Type B pancreatic cell (in vitro differentiated cells): ENCODE results near the gene DDIT4. TPM values are rescaled to one million over a fixed set of nuclear protein-coding genes. Genes with fewer than 3 reads are reported as not detected.
"Not testable (repeated sequence)": the region's sequence is repeated elsewhere in the genome, so short reads cannot be mapped to it uniquely, and the experiment has no call there.

ENCODE experiments used
- DNase-seq: peaks from one replicate; pipeline ENCODE4 v3.0.0; 2021; ENCODE audit warnings: mixed read lengths; ENCODE audit not compliant: unreplicated experiment; ENCODE audit errors: extremely low spot score
- H3K27ac Mint-ChIP-seq: 2 replicates; pipeline ENCODE4 v1.8.0; 2021; ENCODE audit warnings: mild to moderate bottlenecking, mixed read lengths
- H3K27me3 Mint-ChIP-seq: 2 replicates; pipeline ENCODE4 v1.8.0; 2021; ENCODE audit warnings: mixed read lengths
- H3K36me3 Mint-ChIP-seq: 2 replicates; pipeline ENCODE4 v1.8.0; 2021; ENCODE audit warnings: mixed read lengths
- H3K4me1 Mint-ChIP-seq: one replicate; pipeline ENCODE4 v1.8.0; 2021; ENCODE audit warnings: mixed read lengths; ENCODE audit not compliant: unreplicated experiment
- H3K4me3 Mint-ChIP-seq: 2 replicates; pipeline ENCODE4 v1.8.0; 2021; ENCODE audit warnings: mild to moderate bottlenecking, mixed read lengths
- H3K9me3 Mint-ChIP-seq: 2 replicates; pipeline ENCODE4 v1.8.0; 2021; ENCODE audit warnings: mixed read lengths
- CTCF ChIP-seq: fragments of 200-600 bp; sonication (generic); conservative IDR thresholded peaks from 2 replicates; pipeline ENCODE4 v1.5.0; 2021; ENCODE audit warnings: antibody characterized with exemption, mild to moderate bottlenecking
- total RNA-seq: library from RNA; stranded (reverse); gene quantifications from 2 replicates; pipeline ENCODE4 v1.2.1, GENCODE V29; 2021; ENCODE audit warnings: low replicate concordance

The DDIT4 gene
- total RNA-seq, 1 donor from 2014 or later = 95.9 TPM

- no peak for TF ChIP-seq CTCF
- no peaks in the 10 kb centered on the region for H3K27me3 Mint-ChIP-seq
- H3K36me3 Mint-ChIP-seq = no peaks in the 10 kb centered on the region
- peaks cover 22% of the 10 kb centered on the region for H3K4me1 Mint-ChIP-seq
- no peak for DNase-seq
- H3K4me3 Mint-ChIP-seq = peak overlapping the region; percentile 85
- H3K9me3 Mint-ChIP-seq = no peaks in the 10 kb centered on the region
- peak overlapping the region; percentile 91 for H3K27ac Mint-ChIP-seq
These were observed 25.1 kb downstream of the DDIT4 start for GRCh38 chr10:72298592-72299519.

- no peaks in the 10 kb centered on the region for H3K36me3 Mint-ChIP-seq
- TF ChIP-seq CTCF = no peak
These were observed 29.9 kb downstream of the DDIT4 start for GRCh38 chr10:72303424-72304128.

DNA sequence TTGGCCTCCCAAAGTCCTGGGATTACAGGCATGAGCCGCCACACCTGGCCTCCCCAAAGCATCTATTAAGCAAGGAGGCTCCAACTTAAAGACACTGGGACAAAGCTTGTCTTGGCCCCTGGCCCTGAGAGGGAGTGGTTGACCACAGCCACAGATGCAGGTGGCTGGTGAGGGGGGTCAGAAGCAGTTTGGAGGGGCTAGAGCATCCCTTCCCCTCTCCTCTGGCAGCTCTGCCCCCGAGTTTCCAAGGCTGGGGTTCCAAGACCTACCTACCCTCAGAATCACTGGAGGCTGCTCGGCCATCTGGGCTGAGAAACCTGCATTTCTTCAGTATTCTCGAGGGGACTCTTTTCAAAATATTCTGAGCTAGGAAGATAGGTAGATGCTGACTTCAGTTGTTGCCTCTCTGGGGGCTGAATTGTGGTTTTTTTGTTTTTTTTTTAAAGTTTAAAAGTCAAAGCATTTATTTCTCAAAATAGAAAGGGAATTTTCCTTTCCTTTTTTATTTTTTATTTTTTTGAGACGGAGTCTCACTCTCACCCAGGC lies 32.6 kb downstream of the DDIT4 start:
- peaks cover 16% of the 10 kb centered on the region for H3K4me1 Mint-ChIP-seq
- no peaks in the 10 kb centered on the region for H3K9me3 Mint-ChIP-seq
- DNase-seq = no peak
- no peaks in the 10 kb centered on the region for H3K36me3 Mint-ChIP-seq
- H3K27ac Mint-ChIP-seq = no peak overlapping the region
- no peak for TF ChIP-seq CTCF
- no peak overlapping the region for H3K4me3 Mint-ChIP-seq
- H3K27me3 Mint-ChIP-seq = no peaks in the 10 kb centered on the region

More at GRCh38 chr10:72303424-72304128, 29.9 kb downstream of the DDIT4 start:
- DNase-seq = no peak
- H3K9me3 Mint-ChIP-seq = no peaks in the 10 kb centered on the region
- no peaks in the 10 kb centered on the region for H3K27me3 Mint-ChIP-seq
- H3K4me1 Mint-ChIP-seq = peaks cover 5% of the 10 kb centered on the region
- H3K27ac Mint-ChIP-seq = no peak overlapping the region
- H3K4me3 Mint-ChIP-seq = no peak overlapping the region

DNA sequence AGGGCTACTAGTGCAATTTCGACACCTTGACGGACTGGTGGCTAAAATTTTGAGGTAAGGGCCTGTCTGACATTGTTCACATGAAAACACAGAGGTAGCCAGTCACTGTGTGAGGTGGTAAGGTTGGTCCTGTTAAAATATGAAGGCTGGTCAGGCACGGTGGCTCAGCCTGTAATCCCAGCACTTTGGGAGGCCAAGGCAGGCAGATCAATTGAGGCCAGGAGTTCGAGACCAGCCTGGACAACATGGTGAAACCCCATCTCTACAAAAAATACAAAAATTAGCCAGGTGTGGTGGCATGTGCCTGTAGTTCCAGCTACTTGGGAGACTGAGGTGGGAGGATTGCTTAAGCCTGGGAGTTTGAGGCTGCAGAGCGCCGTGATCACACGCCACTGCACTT lies 34.0 kb downstream of the DDIT4 start:
- not testable (repeated sequence) for H3K27me3 Mint-ChIP-seq, DNase-seq, H3K36me3 Mint-ChIP-seq, H3K4me3 Mint-ChIP-seq, H3K27ac Mint-ChIP-seq, H3K9me3 Mint-ChIP-seq
- peaks cover 16% of the 10 kb centered on the region for H3K4me1 Mint-ChIP-seq

DNA sequence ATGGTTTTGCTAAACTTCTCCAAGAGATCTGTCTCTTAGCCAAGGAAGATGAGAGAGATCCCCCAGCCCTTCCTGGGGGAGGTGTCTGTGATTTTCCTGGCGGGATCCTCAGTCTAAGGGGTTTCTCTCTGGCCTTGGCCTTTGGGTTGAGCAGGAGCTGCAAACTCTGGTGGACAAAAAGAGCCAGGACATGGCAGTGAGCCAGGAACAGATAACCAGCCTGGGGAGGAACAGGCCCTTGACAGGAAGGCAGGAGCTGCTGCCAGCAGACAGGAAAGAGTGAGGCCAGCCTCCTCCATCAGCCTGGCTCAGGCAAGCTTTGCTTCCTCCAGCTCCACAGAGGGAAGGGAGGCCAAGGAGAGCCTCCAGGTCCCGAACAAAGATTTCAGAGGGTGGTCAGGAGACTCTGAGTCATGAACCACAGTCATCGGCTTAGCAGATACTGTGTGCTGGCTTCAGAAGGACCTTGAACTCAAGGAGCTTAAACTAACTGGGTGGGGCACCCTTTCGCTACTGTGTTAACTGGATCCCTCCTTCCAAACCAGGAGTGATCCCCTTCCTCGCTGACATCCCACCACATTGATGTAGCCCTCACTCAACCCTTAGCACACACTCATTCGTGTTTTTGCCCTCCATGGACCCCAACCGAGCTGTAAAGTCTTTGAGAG lies 34.7 kb downstream of the DDIT4 start:
- no peaks in the 10 kb centered on the region for H3K36me3 Mint-ChIP-seq
- TF ChIP-seq CTCF = no peak
- no peaks in the 10 kb centered on the region for H3K27me3 Mint-ChIP-seq
- peak overlapping the region; percentile 39 for H3K27ac Mint-ChIP-seq
- H3K4me3 Mint-ChIP-seq = no peak overlapping the region
- no peaks in the 10 kb centered on the region for H3K9me3 Mint-ChIP-seq
- no peak for DNase-seq
- peaks cover 16% of the 10 kb centered on the region for H3K4me1 Mint-ChIP-seq
